Stimulated activated CD4-positive, alpha-beta T cell treated with anti-CD3 and anti-CD28 coated beads, TNF-alpha, amount 100 ng/mL, for 1 hour (primary cell): ENCODE measurements around the gene ZCCHC10.
"Not testable (repeated sequence)": the region's sequence is repeated elsewhere in the genome, so short reads cannot be mapped to it uniquely, and the experiment has no call there.

ENCODE experiments used
- DNase-seq, 3 donors: peaks; one replicate each; pipeline ENCODE4 v3.0.0-alpha.2; 2020; ENCODE audit warnings: low read depth in 3 of 3, low spot score in 1 of 3

ZCCHC10 gene

DNA sequence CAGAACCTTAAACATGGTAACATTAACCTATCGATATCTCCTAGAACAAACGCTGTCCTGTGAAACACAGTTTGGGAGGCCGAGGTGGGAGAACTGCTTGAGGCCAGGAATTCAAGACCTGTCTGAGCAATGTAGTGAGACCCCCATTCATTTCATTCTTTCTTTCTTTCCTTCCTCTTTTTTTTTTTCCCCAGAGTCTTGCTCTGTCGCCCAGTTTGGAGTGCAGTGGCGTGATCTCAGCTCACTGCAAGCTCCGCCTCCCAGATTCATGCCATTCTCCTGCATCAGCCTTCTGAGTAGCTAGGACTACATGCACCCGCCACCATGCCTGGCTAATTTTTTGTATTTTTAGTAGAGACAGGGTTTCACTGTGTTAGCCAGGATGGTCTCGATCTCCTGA is 20.2 kb upstream of the ZCCHC10 start:
- DNase-seq, result not testable (repeated sequence)

DNA sequence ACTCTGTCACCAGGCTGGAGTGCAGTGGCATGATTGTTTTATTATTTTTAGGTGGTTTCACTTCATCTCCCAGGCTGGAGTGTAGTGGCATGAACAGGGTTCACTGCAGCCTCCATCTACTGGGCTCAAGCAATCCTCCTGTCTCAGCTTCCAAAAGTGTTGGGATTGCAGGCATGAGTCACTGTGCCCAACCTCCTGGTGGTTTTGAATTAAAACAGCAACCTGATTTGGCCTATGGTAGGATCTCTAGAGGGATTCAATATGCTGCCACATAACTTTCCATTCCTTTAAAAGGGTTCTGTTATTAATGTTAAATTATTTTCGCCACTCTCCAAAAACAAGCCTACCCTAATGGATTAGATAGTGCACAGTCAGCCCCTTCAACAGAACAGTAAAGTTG is 15.6 kb upstream of the ZCCHC10 start:
- DNase-seq, result no peak

DNA sequence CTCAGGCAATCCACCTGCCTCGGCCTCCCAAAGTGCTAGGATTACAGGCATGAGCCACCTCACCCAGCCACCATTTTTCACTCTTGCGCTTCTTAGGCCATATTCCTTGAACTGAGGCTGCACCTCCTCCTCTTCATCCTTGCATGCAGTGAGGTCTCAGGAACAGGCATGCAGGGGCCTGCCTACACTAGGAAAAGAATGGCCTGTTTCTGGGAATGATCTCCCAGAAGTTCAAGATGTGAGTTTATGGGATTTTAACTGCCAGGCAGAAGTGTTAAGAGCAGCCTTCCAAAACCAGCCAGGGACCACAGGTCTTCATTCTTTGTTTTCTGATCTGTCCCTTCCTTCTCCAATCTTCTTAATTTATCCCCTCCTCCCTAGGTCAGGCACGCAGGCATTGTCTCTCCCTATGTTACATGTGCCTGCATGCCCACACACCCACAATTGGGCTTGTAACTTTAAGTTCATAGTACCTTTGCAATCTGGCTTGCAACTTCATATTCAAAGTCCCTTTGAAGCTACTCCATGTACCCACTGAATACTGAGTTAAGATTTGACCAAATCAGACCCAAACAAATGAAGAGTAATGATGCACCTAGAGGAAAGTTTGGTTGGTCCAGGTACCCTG is 14.9 kb upstream of the ZCCHC10 start:
- DNase-seq, result no peak

DNA sequence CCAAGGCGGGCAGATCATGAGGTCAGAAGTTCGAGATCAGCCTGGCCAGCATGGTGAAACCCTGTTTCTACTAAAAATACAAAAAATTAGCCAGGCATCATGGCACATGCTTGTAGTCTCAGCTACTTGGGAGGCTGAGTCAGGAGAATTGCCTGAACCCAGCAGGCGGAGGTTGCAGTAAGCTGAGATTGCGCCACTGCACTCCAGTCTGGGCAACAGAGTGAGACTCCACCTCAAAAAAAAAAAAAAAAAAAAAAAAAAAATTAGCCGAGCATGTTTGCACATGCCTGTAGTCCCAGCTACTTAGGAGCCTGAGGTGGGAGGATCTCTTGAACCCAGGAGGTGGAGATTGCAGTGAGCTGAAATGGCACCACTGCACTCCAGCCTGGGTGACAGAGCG is 10.3 kb upstream of the ZCCHC10 start:
- not testable (repeated sequence) for DNase-seq

DNA sequence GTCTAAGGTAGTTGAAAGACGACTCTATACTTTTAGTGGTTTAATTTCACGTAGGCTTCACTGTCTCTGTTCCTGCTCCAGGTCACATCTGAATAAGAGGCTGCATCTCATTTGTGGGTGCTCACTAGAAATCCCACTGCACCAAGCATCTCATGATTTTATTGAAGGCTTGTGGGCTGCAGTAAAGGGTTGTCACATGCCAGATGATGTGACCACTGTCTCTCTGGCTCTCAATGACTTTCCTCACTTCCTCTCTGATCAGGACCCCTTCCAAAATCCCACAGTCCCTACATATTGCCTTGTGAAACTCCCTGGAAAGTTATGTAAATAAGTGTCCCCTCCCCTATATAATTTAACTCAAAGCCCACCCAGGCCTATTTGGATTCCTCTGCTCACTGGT is 8.9 kb upstream of the ZCCHC10 start:
- no peak for DNase-seq

DNA sequence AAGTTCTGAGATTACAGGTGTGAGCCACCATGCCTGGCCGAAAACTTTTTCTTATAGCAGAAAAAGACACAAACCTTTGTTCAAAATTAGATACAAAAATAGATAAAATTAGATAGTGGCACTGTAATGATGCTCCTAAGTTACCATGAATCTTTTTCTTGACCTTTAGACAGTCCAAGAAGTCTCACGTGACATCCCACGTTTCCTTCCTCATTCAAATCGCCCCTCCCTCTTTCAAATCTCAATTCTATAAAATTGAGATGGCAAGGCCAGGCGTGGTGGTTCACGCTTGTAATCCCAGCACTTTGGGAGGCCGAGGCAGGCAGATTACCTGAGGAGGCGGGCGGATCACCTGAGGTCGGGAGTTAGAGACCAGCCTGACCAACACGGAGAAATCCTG is 7.7 kb upstream of the ZCCHC10 start:
- DNase-seq, result no peak

DNA sequence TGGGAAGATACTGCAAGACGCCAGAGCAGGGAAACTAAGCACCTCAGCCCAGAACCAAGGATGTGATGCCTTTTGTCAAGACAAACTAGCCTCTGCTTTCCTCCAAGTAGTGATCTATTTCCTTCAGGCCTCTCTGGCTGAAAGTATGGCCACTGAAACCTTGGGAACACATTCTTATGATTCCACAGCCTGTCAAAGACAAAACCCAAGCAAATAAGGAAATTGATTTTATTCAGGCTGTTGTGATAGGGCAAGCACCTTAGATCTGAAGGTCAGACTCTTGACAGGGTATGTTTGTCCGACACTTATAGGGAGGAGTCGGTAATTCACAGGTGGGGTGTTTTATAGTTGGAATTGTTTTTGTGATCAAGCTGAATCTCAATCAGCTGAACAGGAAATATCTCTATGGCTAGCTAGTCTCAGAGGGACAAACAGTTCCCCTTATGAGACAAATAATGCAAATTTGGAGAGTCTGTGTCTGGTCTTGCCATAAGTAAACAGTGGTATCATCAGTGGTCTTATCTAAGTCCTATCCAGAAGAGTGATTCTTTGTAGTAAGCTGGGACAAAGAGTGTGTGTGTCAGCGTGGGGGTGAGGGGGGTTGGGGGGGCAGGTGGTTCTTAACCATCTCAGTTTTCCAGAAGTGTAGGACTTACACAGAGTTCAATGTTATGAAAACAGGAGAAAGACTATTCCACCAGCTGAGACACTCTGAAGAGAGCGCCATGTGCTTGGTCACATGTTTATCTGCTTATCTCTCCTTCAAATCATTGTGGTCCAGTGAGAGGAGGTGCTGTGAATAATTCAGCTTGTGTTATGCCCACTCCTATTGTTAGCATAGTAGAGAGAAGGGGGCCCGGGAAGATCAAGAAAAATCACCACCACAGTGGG is 6.7 kb upstream of the ZCCHC10 start:
- DNase-seq, result no peak

DNA sequence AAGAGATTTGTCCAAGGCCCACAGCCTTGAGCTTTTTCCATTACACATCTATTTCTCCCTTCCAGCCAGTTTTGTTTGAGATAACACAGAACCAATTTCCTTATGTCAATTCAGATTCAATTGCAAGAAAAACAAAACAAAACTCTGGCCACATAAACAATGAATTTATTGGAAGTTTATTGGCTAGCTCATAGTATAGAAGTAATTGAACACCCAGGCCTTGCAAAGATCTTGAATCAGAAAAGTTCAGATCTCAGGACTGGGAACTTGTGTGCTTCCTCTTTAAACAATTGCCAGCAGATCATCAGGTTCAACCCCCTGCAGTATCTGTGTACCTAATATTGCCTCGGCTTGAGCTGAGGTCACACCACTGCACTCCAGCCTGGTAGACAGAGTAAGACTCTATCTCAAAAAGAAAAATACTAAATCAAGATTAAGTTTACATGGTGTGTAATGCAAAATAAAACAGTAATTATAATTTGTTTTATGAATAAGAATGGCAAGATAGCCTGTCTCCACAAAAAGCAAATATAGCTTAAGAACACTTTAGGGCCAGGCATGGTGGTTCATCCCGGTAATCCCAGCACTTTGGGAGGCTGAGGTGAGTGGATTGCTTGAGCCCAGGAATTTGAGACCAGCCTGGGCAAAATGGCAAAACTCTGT is 4.1 kb upstream of the ZCCHC10 start:
- DNase-seq, result no peak

DNA sequence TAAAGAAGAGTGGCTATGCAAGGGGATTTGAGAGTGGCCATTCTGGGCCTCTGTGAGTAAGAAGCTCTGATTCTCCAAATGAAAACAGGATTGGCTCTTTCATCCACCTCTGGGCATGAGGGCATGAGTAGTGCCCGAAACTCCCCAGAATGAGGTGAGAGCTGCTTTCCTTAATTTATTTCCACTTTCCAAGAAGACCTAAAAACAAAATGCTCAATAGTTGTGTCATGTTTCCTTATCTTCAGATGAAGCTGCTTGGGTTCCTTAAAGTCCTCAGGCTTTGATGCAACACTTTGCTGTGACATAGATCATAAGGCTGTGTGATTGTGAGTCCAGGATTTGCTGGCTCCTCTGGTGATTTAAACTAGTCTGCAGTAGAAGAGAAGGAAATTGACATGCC is 3.1 kb upstream of the ZCCHC10 start:
- no peak for DNase-seq

DNA sequence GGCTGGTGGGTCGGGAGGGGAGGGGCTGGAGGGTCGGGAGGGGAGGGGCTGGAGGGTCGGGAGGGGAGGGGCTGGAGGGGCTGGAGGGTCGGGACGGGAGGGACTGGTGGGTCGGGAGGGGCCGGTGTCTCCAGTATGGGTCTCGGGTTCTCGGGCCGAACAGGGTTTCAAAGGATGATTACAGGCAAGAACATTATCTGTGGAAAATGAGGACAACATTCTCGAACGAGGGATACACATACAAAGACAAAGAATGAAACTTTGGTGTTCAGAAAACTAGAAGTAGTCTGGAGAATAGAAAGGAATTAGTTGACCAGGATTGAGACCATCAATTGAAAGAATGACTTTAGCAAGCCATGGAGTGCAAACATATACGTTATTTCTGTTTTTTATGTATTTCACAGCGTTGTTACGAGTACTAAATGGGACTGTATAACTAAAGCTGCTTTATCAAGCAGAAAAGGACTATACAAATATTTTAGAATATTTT is 360 bp upstream of the ZCCHC10 start:
- no peak for DNase-seq

DNA sequence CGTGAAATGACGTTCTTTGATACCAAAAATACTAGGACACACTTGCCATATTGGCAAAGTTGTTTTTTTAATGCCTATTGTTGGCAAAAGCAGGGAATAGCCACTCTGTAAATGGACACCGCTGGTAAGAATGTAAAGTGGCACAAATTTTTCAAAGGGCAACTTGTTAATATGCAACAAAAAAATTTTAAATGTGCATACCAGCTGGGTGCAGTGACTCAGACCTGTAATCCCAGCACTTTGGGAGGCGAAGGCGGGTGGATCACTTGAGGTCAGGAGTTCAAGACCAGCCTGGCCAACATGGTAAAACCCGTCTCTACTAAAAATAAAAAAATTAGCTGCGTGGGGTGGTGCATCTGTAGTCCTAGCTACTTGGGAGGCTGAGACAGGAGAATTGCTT is 6.9 kb downstream of the ZCCHC10 start:
- DNase-seq, result not testable (repeated sequence)

DNA sequence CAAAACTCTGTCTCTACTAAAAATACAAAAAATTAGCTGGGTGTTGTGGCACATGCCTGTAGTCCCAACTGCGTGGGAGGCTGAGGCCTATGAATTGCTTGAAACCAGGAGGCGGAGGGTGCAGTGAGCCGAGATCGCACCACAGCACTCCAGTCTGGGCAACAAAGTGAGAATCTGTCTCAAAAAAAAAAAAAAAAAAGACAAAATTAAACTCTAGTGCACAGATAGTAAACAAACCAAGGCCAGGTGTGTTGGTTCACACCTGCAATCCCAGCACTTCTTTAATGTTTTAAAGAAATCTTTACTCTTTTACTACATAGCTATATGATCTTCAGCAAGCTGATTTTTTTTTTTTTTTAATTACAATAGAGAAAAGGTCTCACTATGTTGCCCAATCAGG is 8.4 kb downstream of the ZCCHC10 start:
- DNase-seq, result no peak

DNA sequence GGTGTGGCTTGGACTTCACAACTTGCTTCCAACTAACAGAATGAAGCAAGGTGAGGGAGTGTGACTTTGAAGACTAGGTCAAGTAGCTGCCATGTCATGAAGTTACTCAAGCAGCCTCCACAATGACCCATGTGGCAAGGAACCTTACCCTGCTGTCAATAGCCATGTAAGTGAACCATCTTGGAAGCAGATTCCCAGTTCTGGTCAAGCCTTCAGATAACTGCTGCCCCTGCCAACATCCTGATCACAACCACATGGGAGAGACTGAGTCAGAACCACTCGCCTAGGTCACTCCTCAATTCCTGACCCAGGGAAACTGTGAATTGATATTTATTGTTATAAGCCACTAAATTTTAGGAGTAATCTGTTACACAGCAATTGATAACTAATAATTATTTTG is 10.9 kb downstream of the ZCCHC10 start:
- no peak for DNase-seq

DNA sequence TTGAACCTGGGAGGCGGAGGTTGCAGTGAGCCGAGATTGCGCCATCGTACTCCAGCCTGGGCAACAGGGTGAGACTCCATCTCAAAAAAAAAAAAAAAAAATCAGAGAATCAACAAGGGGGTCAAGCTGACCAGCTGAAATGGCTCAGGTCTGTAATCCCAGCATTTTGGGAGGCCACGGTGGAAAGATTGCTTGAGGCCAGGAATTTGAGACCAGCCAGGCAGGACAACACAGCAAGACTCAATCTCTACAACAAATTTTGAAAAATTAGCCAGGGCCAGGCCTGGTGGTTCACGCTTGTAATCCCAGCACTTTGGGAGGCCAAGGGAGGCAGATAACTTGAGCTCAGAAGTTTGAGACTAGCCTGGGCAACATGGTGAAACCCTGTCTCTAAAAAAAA is 17.9 kb downstream of the ZCCHC10 start:
- not testable (repeated sequence) for DNase-seq

DNA sequence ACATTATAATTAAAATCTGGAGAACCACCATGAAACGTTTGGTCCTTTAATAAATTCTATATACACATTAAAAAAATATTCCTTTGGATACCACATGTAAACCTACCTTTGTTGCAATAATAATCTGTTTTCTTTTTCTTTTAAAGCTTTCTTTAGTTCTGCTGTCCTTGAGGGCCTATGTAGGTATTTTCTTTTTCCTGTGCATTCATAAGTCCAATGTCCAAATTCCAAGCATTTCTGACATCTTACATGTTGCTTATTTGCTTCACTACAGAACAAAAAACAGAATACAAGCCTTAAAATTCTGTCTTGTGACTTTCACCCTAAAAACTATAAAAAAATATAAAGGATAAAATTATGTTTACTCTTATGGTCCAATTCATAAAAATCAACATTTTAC is 19.7 kb downstream of the ZCCHC10 start:
- no peak for DNase-seq

DNA sequence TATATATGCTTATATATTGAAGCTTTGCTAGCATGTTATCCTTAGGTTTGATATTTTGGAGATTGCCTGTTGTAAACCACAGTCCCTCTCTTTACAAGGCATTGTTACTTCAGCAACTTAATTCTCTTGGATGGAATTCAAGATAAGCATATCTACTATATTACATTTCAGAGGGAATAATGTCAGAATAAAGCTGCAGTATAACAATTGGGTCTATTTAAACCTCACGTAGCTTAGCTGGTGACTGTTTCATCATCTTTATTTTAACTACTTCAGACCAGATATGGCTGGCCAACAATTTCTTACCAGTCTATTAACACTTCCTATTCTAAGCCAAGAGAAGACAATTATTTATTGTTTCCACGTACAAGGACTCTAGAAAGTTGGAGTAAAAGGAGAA is 27.1 kb downstream of the ZCCHC10 start:
- no peak for DNase-seq

DNA sequence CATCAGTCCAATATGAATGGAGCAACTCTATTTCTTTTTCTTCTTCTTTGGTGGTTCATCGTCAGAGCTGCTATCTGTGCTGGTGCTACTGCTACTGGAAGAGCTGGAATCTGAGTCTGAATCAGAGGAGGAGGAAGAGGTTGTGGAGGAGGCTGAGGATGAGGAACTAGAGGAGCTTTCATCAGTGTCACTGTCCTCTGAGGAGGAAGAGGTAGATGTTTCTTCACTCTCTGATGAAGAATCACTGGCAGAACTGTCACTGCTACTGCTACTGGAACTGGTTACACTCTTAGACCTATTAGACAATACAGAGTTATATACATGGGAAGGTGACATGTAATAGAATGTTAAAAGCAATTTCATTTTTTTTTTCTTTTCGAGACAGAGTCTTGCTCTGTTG is 27.8 kb downstream of the ZCCHC10 start:
- DNase-seq, result no peak

DNA sequence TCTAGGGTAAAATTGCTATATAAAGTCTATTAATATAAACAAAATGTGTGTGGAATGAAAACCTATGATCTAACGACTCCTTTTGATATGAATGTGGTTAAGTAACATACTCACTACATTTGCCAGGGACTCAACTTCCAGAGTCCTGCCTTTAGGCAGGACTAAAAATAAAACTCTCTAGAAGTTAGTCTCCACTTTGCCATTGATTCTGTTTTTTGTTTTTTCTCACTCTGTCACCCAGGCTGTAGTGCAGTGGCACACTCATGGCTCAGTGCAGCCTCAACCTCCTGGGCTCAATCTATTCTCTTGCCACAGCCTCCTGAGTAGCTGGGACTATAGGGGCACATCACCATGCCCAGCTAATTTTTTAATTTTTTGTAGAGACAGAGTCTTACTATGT is 30.0 kb downstream of the ZCCHC10 start:
- DNase-seq, result no peak

DNA sequence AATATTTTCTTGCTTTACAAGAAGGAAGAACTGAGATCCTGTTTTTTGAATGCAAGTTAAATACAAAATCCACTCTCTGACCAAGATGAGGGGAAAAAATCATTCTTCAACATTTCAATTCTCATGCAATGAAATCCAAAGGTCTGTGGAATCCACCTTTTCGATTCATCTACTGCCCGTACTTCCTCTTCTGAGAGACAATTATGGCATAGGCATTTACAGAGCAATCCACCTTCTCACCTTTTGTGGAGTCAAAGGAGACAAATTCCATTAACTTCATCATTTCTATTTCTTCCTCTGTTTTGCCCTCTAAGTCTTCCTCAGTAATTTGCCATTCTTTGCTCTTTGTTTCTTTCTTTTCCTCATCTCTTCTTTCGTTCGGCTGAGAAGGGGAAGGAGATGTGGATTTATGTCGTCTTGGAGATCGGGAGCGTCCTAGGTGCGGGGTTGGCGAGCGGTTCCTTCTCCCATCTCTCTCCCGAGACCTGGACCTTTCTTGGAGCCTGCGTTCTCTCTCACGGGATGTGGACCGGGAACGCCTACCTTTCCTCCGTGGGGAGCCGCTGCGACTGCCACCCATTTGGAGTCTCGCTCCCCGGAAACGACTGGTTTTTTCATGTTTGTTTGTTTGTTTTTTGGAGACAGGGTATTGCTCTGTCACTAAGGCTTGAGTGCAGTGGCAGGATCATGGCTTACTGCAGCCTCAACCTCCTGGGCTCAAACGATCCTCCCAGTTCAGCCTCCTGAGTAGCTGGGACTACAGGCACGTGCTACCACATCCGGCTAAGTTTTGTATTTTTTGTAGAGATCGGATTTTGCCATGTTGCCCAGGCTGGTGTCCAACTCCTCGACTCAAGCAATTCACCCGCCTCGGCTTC is 38.6 kb downstream of the ZCCHC10 start:
- no peak for DNase-seq

DNA sequence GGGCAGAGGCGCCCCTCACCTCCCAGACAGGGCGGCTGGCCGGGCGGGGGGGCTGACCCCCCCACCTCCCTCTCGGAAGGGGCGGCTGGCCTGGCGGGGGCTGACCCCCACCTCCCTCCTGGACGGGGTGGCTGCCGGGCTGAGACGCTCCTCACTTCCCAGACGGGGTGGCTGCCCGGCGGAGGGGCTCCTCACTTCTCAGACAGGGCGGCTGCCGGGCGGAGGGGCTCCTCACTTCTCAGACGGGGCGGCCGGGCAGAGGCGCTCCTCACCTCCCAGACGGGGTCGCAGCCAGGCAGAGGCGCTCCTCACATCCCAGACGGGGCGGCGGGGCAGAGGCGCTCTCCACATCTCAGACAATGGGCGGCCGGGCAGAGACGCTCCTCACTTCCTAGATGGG is 43.4 kb downstream of the ZCCHC10 start:
- DNase-seq, result not testable (repeated sequence)

DNA sequence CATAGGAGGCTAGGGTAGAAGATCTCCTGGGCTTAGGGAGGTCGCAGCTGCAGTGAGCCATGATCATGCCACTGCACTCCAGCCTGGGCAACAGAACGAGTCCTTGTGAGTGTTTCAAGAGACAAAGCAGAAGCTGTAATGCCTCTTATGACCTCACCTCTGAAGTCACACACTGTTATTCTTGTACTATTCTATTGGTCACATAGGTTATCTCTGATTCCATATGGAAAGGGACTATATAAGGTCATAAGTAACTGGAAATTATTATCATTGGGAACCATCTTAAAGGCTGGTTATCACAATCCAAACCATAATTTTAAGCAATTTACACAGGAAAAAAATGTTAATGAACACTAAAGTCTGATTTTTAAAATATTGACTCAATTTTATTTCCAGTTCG is 45.1 kb downstream of the ZCCHC10 start:
- DNase-seq, result no peak
